Measurements from ENCODE around the gene ATP2B1.

Gene ATP2B1

GRCh38 chr12:89593873-89594272, 114.8 kb downstream of the ATP2B1 start:
- TF ChIP-seq CTCF (IDR thresholded peaks at IDR 0.05; ENCODE audit: extremely low read depth, missing control alignments) = no peak
- no peak for DNase-seq (ENCODE audit: low spot score)

GRCh38 chr12:89593233-89593632, 115.4 kb downstream of the ATP2B1 start:
- TF ChIP-seq CTCF (IDR thresholded peaks at IDR 0.05; ENCODE audit: extremely low read depth, missing control alignments) = no peak
- DNase-seq (ENCODE audit: low spot score) = no peak

- no peak for DNase-seq (ENCODE audit: low spot score)
- no peak for TF ChIP-seq CTCF (IDR thresholded peaks at IDR 0.05; ENCODE audit: extremely low read depth, missing control alignments)
Measured at GRCh38 chr12:89589753-89590152, 118.9 kb downstream of the ATP2B1 start.

GRCh38 chr12:89578499-89578898, 130.1 kb downstream of the ATP2B1 start:
- no peak for TF ChIP-seq CTCF (IDR thresholded peaks at IDR 0.05; ENCODE audit: extremely low read depth, missing control alignments)
- no peak for DNase-seq (ENCODE audit: low spot score)

- no peak for DNase-seq (ENCODE audit: low spot score)
- TF ChIP-seq CTCF (IDR thresholded peaks at IDR 0.05; ENCODE audit: extremely low read depth, missing control alignments) = no peak
Measured at GRCh38 chr12:89576572-89577220, 131.9 kb downstream of the ATP2B1 start.

- TF ChIP-seq CTCF (IDR thresholded peaks at IDR 0.05; ENCODE audit: extremely low read depth, missing control alignments) = no peak
- DNase-seq (ENCODE audit: low spot score) = no peak
Measured at GRCh38 chr12:89575374-89575773, 133.3 kb downstream of the ATP2B1 start.

- no peak for DNase-seq (ENCODE audit: low spot score)
- TF ChIP-seq CTCF (IDR thresholded peaks at IDR 0.05; ENCODE audit: extremely low read depth, missing control alignments) = no peak
Measured at GRCh38 chr12:89574736-89575208, 133.9 kb downstream of the ATP2B1 start.
